Hepatocyte (in vitro differentiated cells): ENCODE data around the gene ZNF143. TPM values are rescaled to one million over a fixed set of nuclear protein-coding genes. Genes with fewer than 3 reads are reported as not detected.
"Not testable (repeated sequence)": the region's sequence is repeated elsewhere in the genome, so short reads cannot be mapped to it uniquely, and the experiment has no call there.

Experiments used
- DNase-seq: peaks from one replicate; pipeline ENCODE4 v3.0.0-alpha.2; 2016; ENCODE audit warnings: low spot score
- H2AFZ ChIP-seq: fragments of 200-600 bp; sonication (generic); 2 replicates; pipeline ENCODE4 v1.6.0; 2016; ENCODE audit warnings: antibody characterized with exemption, mild to moderate bottlenecking
- H3K27ac ChIP-seq: fragments of 200-600 bp; sonication (generic); 2 replicates; pipeline ENCODE4 v1.5.1; 2016; ENCODE audit warnings: mild to moderate bottlenecking
- H3K27me3 ChIP-seq: fragments of 200-600 bp; sonication (generic); 2 replicates; pipeline ENCODE4 v1.6.1; 2016
- H3K36me3 ChIP-seq: fragments of 200-600 bp; sonication (generic); replicated peaks from 2 replicates; pipeline ENCODE4 v1.5.1; 2016; ENCODE audit warnings: low read depth; ENCODE audit not compliant: insufficient read depth
- H3K4me1 ChIP-seq: fragments of 200-600 bp; sonication (generic); 2 replicates; pipeline ENCODE4 v1.5.1; 2016; ENCODE audit warnings: mild to moderate bottlenecking, moderate library complexity; ENCODE audit not compliant: insufficient read depth
- H3K4me2 ChIP-seq: fragments of 200-600 bp; sonication (generic); 2 replicates; pipeline ENCODE4 v1.6.0; 2016
- H3K4me3 ChIP-seq: fragments of 200-600 bp; sonication (generic); 2 replicates; pipeline ENCODE4 v1.5.1; 2016; ENCODE audit warnings: mild to moderate bottlenecking
- H3K79me2 ChIP-seq: fragments of 200-600 bp; sonication (generic); 2 replicates; pipeline ENCODE4 v1.6.0; 2017; ENCODE audit warnings: mild to moderate bottlenecking
- H3K9me2 ChIP-seq: fragments of 200-600 bp; sonication (generic); replicated peaks from 2 replicates; pipeline ENCODE4 v1.6.0; 2017; ENCODE audit warnings: mild to moderate bottlenecking; ENCODE audit not compliant: insufficient read depth
- H3K9me3 ChIP-seq: fragments of 200-600 bp; sonication (generic); 2 replicates; pipeline ENCODE4 v1.5.1; 2016; ENCODE audit warnings: low read depth, mild to moderate bottlenecking
- H4K20me1 ChIP-seq: fragments of 200-600 bp; sonication (generic); 2 replicates; pipeline ENCODE4 v1.6.0; 2016; ENCODE audit warnings: mild to moderate bottlenecking; ENCODE audit not compliant: insufficient read depth, poor library complexity, severe bottlenecking
- CTCF ChIP-seq: fragments of 200-600 bp; sonication (generic); IDR thresholded peaks from 2 replicates; pipeline ENCODE4 v1.5.1; 2016; ENCODE audit warnings: antibody characterized with exemption, mild to moderate bottlenecking; ENCODE audit not compliant: poor library complexity
- EZH2 ChIP-seq: fragments of 200-600 bp; sonication (generic); IDR thresholded peaks from 2 replicates; pipeline ENCODE4 v1.6.1; 2016; ENCODE audit warnings: antibody characterized with exemption, mild to moderate bottlenecking, borderline replicate concordance
- EZH2phosphoT487 ChIP-seq: fragments of 200-600 bp; sonication (generic); IDR thresholded peaks from one replicate; pipeline ENCODE4 v1.6.1; 2018; ENCODE audit warnings: antibody characterized with exemption, mild to moderate bottlenecking, low read depth, moderate library complexity; ENCODE audit not compliant: unreplicated experiment, severe bottlenecking
- WGBS: methylation state at CpG from one replicate; pipeline ENCODE4 v1.1.6; 2016; ENCODE audit warnings: low lambda C conversion rate; ENCODE audit errors: missing lambda C conversion rate; 5-methylcytosine and 5-hydroxymethylcytosine counted together
- polyA plus RNA-seq: library from polyadenylated mRNA; unstranded; fragments of >200 nt; fragmentation: Nextera tagmentation; extraction: Ambion mirVana; gene quantifications from 2 replicates; pipeline ENCODE4 v1.2.1, GENCODE V29; 2016
- total RNA-seq: library from RNA; depleted of rRNA; stranded (reverse); fragments of >200 nt; gene quantifications from 2 replicates; pipeline ENCODE4 v1.2.3, GENCODE V29; 2014

ZNF143 gene
- total and polyA plus RNA-seq, 2 experiments from 2014 or later, result 20.9 to 36.1 TPM

GRCh38 chr11:9446230-9446629, 14.6 kb upstream of the ZNF143 start:
- H3K4me2 ChIP-seq, result no peak overlapping the region
- no peaks in the 10 kb centered on the region for H3K9me3 ChIP-seq
- peaks cover 3% of the 10 kb centered on the region for H3K79me2 ChIP-seq
- no peak for TF ChIP-seq CTCF
- TF ChIP-seq EZH2, result no peak
- no peak for TF ChIP-seq EZH2phosphoT487
- no peak overlapping the region for H3K4me3 ChIP-seq
- H4K20me1 ChIP-seq, result no peaks in the 10 kb centered on the region
- H2AFZ ChIP-seq, result no peak overlapping the region
- no peak overlapping the region for H3K27ac ChIP-seq
- WGBS, result 93% methylated on average over 4 of the region's 4 CpGs
- no peaks in the 10 kb centered on the region for H3K9me2 ChIP-seq
- H3K27me3 ChIP-seq, result no peaks in the 10 kb centered on the region
- no peak for DNase-seq
- H3K4me1 ChIP-seq, result no peaks in the 10 kb centered on the region
- no peaks in the 10 kb centered on the region for H3K36me3 ChIP-seq

GRCh38 chr11:9448576-9449352, 12.0 kb upstream of the ZNF143 start:
- no peak for DNase-seq
- H3K27me3 ChIP-seq, result no peaks in the 10 kb centered on the region
- H3K9me2 ChIP-seq, result no peaks in the 10 kb centered on the region
- H3K79me2 ChIP-seq, result no peaks in the 10 kb centered on the region
- TF ChIP-seq CTCF, result no peak
- TF ChIP-seq EZH2phosphoT487, result no peak
- TF ChIP-seq EZH2, result no peak
- no peak overlapping the region for H3K4me2 ChIP-seq
- 92% methylated on average over 9 of the region's 9 CpGs for WGBS
- no peaks in the 10 kb centered on the region for H3K4me1 ChIP-seq
- H2AFZ ChIP-seq, result no peak overlapping the region
- H3K36me3 ChIP-seq, result no peaks in the 10 kb centered on the region
- H3K9me3 ChIP-seq, result no peaks in the 10 kb centered on the region
- H3K27ac ChIP-seq, result no peak overlapping the region
- H4K20me1 ChIP-seq, result no peaks in the 10 kb centered on the region
- H3K4me3 ChIP-seq, result no peak overlapping the region

GRCh38 chr11:9452023-9452422, 8.8 kb upstream of the ZNF143 start:
- WGBS, result 44% methylated on average over 7 of the region's 7 CpGs
- not testable (repeated sequence) for DNase-seq, H2AFZ ChIP-seq, H3K4me3 ChIP-seq, H3K9me2 ChIP-seq, H3K79me2 ChIP-seq, H3K4me2 ChIP-seq, H3K36me3 ChIP-seq, H3K4me1 ChIP-seq, H3K27ac ChIP-seq, H3K9me3 ChIP-seq, H3K27me3 ChIP-seq, H4K20me1 ChIP-seq

- Histone ChIP-seq H3K9me3 (no peaks in the 10 kb centered on the region), H3K9me2 (no peaks in the 10 kb centered on the region), H4K20me1 (no peaks in the 10 kb centered on the region), H3K36me3 (no peaks in the 10 kb centered on the region), H2AFZ (no peak overlapping the region), H3K4me1 (peaks cover 4% of the 10 kb centered on the region), H3K27me3 (no peaks in the 10 kb centered on the region), H3K27ac (no peak overlapping the region), H3K4me2 (no peak overlapping the region), H3K79me2 (peaks cover 14% of the 10 kb centered on the region), H3K4me3 (no peak overlapping the region)
- TF ChIP-seq CTCF (no peak), EZH2phosphoT487 (no peak), EZH2 (no peak)
- DNase-seq, result no peak
- 95% methylated on average over 5 of the region's 5 CpGs for WGBS
Measured at GRCh38 chr11:9455722-9456121, 5.1 kb upstream of the ZNF143 start.
